ENCODE results near the gene ZNF814.
"Not testable (repeated sequence)": the region's sequence is repeated elsewhere in the genome, so short reads cannot be mapped to it uniquely, and the experiment has no call there.

Gene ZNF814

DNA sequence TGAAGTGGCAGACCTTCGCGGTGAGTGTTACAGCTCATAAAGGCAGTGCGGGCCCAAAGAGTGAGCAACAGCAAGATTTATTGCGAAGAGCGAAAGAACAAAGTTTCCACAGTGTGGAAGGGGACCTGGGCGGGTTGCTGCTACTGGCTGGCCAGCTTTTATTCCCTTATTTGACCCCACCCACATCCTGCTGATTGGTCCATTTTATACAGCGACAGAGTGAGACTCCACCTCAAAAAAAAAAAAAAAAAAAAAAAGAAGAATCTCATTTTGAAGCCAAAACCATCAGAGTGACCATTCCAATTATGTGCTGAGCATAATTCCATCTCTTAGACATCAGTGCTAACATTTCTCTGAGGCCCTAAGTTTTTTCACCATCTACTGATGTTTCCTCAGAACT is 72.2 kb downstream of the ZNF814 start:
- peaks cover 46% of the 10 kb centered on the region for H3K4me1 Mint-ChIP-seq
- DNase-seq (ENCODE audit: low spot score in 2 of 2) (no peak), ATAC-seq (ENCODE audit: low read depth) (no peak)
- no peaks in the 10 kb centered on the region for H3K9me3 Mint-ChIP-seq
- peaks cover 3% of the 10 kb centered on the region for H3K36me3 Mint-ChIP-seq
- H3K27me3 Mint-ChIP-seq: no peaks in the 10 kb centered on the region
- H3K4me3 Mint-ChIP-seq: no peak overlapping the region
- H3K27ac Mint-ChIP-seq: no peak overlapping the region

- H3K27ac Mint-ChIP-seq: peak overlapping the region; percentile 96
- H3K4me3 Mint-ChIP-seq: peak overlapping the region; percentile 97
- no peak for DNase-seq (ENCODE audit: low spot score in 2 of 2)
- H3K36me3 Mint-ChIP-seq: peaks cover 2% of the 10 kb centered on the region
- H3K27me3 Mint-ChIP-seq: no peaks in the 10 kb centered on the region
- no peak for ATAC-seq (ENCODE audit: low read depth)
- H3K9me3 Mint-ChIP-seq: no peaks in the 10 kb centered on the region
- peaks cover 39% of the 10 kb centered on the region for H3K4me1 Mint-ChIP-seq
These were observed 73.4 kb downstream of the ZNF814 start for GRCh38 chr19:57815247-57816075.

GRCh38 chr19:57814505-57815246 is 74.2 kb downstream of the ZNF814 start, which contains the start of gene ZNF552:
ZNF552 (minus strand) TSS chr19:57814913; CDS start chr19:57814743, 170 bp downstream.
- peak within 1 kb of the TSS; percentile 96 for H3K27ac Mint-ChIP-seq

DNA sequence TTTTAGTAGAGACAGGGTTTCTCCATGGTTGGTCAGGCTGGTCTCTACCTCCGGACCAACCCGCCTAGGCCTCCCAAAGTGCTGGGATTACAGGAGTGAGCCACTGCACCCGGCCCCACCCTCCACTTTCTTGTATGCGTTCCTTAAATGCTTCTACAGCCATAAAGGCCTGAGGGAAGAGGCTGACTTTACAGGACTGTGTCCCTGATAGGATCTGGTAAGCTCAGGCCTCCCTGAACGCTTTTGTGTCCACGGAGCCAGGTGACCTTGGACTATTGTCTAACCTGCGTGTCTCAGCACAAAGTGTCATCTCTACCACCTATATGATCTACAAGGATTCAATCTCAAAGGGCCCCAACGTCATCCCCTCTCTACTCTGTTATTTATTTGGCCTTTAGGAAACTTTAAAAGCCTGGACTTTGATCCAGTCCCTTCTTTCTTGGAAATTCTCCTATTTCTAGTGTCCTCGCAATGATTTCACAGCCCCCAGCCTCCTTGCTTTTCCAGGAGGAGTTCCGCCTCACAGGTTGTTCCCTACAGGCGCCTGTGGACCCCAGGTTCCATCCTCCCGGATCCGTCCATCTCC is 74.8 kb downstream of the ZNF814 start:
- ATAC-seq (ENCODE audit: low read depth) (no peak), DNase-seq (ENCODE audit: low spot score in 2 of 2) (no peak)
- H3K9me3 Mint-ChIP-seq: no peaks in the 10 kb centered on the region
- peaks cover 8% of the 10 kb centered on the region for H3K36me3 Mint-ChIP-seq
- H3K27me3 Mint-ChIP-seq: no peaks in the 10 kb centered on the region
- peak overlapping the region; percentile 97 for H3K4me3 Mint-ChIP-seq
- peaks cover 31% of the 10 kb centered on the region for H3K4me1 Mint-ChIP-seq
- H3K27ac Mint-ChIP-seq: peak overlapping the region; percentile 96

More at GRCh38 chr19:57814505-57815246, 74.2 kb downstream of the ZNF814 start, which contains the start of gene ZNF552:
- Mint-ChIP-seq H3K36me3 (peaks cover 6% of the 10 kb centered on the region), H3K27me3 (no peaks in the 10 kb centered on the region), H3K4me3 (peak within 1 kb of the TSS; percentile 97), H3K9me3 (no peaks in the 10 kb centered on the region), H3K4me1 (peaks cover 33% of the 10 kb centered on the region)
- ATAC-seq (ENCODE audit: low read depth) (peak; percentile 81), DNase-seq (ENCODE audit: low spot score in 2 of 2) (peak; percentile 55 to 59)

- not testable (repeated sequence) for H3K9me3 Mint-ChIP-seq; DNase-seq (ENCODE audit: low spot score in 2 of 2); H3K27me3 Mint-ChIP-seq; ATAC-seq (ENCODE audit: low read depth)
- Mint-ChIP-seq H3K4me3 (peak overlapping the region; percentile 49), H3K27ac (peak overlapping the region; percentile 87), H3K36me3 (peaks cover 11% of the 10 kb centered on the region), H3K4me1 (peaks cover 31% of the 10 kb centered on the region)
These were observed 75.6 kb downstream of the ZNF814 start for GRCh38 chr19:57812975-57813820.

- DNase-seq (ENCODE audit: low spot score in 2 of 2) (no peak), ATAC-seq (ENCODE audit: low read depth) (no peak)
- no peaks in the 10 kb centered on the region for H3K9me3 Mint-ChIP-seq
- no peaks in the 10 kb centered on the region for H3K27me3 Mint-ChIP-seq
- peaks cover 31% of the 10 kb centered on the region for H3K4me1 Mint-ChIP-seq
- H3K36me3 Mint-ChIP-seq: peaks cover 17% of the 10 kb centered on the region
- no peak overlapping the region for H3K4me3 Mint-ChIP-seq
- peak overlapping the region; percentile 49 for H3K27ac Mint-ChIP-seq
These were observed 76.6 kb downstream of the ZNF814 start for GRCh38 chr19:57812226-57812625.

GRCh38 chr19:57810410-57811295 is 78.2 kb downstream of the ZNF814 start:
- not testable (repeated sequence) for H3K9me3 Mint-ChIP-seq; ATAC-seq (ENCODE audit: low read depth); H3K4me3 Mint-ChIP-seq; DNase-seq (ENCODE audit: low spot score in 2 of 2); H3K27me3 Mint-ChIP-seq
- peaks cover 17% of the 10 kb centered on the region for H3K36me3 Mint-ChIP-seq
- peak overlapping the region; percentile 17 for H3K27ac Mint-ChIP-seq
- peaks cover 30% of the 10 kb centered on the region for H3K4me1 Mint-ChIP-seq

DNA sequence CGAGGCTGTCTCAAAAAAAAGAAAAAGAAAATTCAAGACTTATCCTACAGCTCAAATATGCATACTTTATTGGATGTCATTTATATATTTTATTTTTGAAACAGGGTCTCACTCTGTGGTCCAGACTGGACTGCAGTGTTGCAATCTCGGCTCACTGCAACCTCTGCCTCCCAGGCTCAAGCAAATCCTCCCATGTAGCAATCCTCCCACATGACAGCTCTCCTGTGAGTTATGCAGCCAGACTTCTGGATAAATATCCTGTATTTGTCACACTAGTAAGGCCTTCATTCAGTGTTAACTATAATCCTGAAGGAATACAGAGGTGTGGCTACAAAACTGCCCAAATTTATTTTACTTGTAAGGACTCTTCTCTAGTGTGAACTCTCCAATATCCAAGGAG is 81.3 kb downstream of the ZNF814 start:
- no peak overlapping the region for H3K4me3 Mint-ChIP-seq
- no peaks in the 10 kb centered on the region for H3K9me3 Mint-ChIP-seq
- H3K27ac Mint-ChIP-seq: no peak overlapping the region
- H3K4me1 Mint-ChIP-seq: peaks cover 16% of the 10 kb centered on the region
- H3K36me3 Mint-ChIP-seq: peaks cover 17% of the 10 kb centered on the region
- ATAC-seq (ENCODE audit: low read depth) (no peak), DNase-seq (ENCODE audit: low spot score in 2 of 2) (no peak)
- no peaks in the 10 kb centered on the region for H3K27me3 Mint-ChIP-seq

GRCh38 chr19:57803594-57804325 is 85.1 kb downstream of the ZNF814 start:
- Mint-ChIP-seq H3K4me1 (peaks cover 23% of the 10 kb centered on the region), H3K4me3 (peak overlapping the region; percentile 72), H3K9me3 (no peaks in the 10 kb centered on the region), H3K27ac (peak overlapping the region; percentile 33), H3K27me3 (no peaks in the 10 kb centered on the region), H3K36me3 (peaks cover 10% of the 10 kb centered on the region)
- DNase-seq (ENCODE audit: low spot score in 2 of 2) (no peak), ATAC-seq (ENCODE audit: low read depth) (no peak)

GRCh38 chr19:57803265-57803593 is 85.6 kb downstream of the ZNF814 start:
- Mint-ChIP-seq H3K27ac (peak overlapping the region; percentile 33), H3K9me3 (no peaks in the 10 kb centered on the region), H3K4me1 (peaks cover 23% of the 10 kb centered on the region), H3K4me3 (peak overlapping the region; percentile 72), H3K36me3 (peaks cover 8% of the 10 kb centered on the region), H3K27me3 (no peaks in the 10 kb centered on the region)
- ATAC-seq (ENCODE audit: low read depth) (no peak), DNase-seq (ENCODE audit: low spot score in 2 of 2) (no peak)

DNA sequence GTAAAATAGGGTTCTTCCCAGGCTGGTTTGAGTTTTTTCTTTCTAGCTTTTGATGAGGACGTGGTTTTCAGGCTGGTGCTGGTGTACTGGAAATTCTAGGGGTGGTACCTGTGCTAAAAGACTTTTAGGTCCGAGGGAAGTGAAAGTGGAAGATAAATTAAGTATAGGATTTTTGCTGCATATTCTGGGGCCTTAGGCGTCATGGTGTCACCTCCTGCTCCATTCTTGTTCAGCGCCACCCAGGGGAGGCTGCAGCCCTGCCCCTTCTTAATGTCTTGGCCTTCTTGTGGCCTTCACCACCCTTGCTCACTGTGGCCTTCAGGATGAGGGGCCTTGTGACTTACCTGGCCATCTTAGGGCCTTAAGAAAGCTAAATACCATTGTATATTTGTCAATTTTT is 86.6 kb downstream of the ZNF814 start:
- H3K4me3 Mint-ChIP-seq: peak overlapping the region; percentile 35
- H3K36me3 Mint-ChIP-seq: peaks cover 2% of the 10 kb centered on the region
- peak overlapping the region; percentile 85 for H3K27ac Mint-ChIP-seq
- H3K9me3 Mint-ChIP-seq: no peaks in the 10 kb centered on the region
- peaks cover 23% of the 10 kb centered on the region for H3K4me1 Mint-ChIP-seq
- H3K27me3 Mint-ChIP-seq: no peaks in the 10 kb centered on the region
- DNase-seq (ENCODE audit: low spot score in 2 of 2): peak in 1 of 2 donors; percentile 42
- peak; percentile 97 for ATAC-seq (ENCODE audit: low read depth)

DNA sequence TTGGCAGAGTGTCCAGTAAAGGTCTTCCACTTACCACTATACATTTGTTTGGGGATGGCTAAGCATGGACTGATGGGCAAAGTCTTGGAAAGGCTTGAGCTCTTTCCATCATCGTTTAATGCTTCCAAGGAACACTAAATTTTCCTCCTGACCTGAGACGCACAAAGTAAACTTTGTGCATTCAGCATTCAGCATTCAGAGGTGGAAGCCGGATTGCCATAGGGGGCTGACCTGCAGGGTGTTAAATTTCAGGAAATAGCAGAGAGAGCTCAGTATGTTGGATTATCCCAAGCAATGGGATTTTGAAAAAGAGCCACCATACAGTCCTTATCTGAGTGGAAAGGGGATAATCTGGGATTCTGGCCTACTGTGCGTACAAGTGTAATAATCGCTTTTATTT is 88.1 kb downstream of the ZNF814 start:
- no peak overlapping the region for H3K4me3 Mint-ChIP-seq
- H3K4me1 Mint-ChIP-seq: peaks cover 23% of the 10 kb centered on the region
- no peak for DNase-seq (ENCODE audit: low spot score in 2 of 2)
- peaks cover 7% of the 10 kb centered on the region for H3K36me3 Mint-ChIP-seq
- no peak for ATAC-seq (ENCODE audit: low read depth)
- no peaks in the 10 kb centered on the region for H3K27me3 Mint-ChIP-seq
- peak overlapping the region; percentile 85 for H3K27ac Mint-ChIP-seq
- H3K9me3 Mint-ChIP-seq: no peaks in the 10 kb centered on the region

All from memory B cell (primary cell).